Stimulated activated CD4-positive, alpha-beta T cell treated with anti-CD3 and anti-CD28 coated beads, Interleukin-4, amount 100 ng/mL, for 4 hours (primary cell): ENCODE measurements around the gene PDE7B.

Experiments
- DNase-seq, 2 experiments: peaks; one replicate each; pipeline ENCODE4 v3.0.0-alpha.2; 2020

Gene PDE7B

DNA sequence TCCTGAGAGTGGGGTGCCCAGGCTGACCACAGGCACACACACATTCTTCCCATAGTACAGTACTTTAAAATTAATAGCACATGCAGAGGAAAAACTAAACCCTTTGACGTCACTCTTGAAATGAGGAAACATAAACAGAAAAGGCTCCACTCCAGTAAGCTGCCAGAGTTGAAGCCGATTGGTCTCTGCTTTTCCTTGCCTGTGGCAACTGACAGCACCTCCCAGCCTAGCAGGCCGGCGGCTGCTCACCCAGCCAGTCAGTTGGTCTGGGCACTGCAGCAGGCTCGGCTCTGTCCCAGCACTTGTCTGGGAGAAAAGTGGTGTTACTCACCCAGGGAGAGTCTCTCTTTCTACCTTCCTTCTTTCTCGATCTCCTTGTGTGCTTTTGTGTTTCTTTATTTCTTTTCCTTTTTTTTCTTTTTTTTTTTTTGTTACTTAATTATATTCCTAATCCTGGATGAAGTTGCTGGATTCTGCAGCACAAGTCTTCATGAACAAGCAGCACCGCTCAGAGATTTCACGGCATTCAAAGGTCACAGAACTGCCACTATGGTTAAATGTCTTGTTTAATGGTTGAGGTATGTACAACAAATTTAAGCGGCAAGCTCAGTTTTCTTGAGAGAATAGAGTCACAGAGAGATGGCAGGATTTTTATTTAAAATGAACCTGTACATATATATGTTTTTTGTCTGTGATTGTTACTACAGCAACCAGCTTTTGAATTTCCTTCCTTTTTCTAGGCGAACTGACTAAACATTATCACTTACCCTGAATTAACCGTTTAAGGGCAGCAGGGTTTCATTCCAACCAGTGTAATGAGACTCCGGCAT lies at the start of gene PDE7B:
PDE7B (plus strand) TSS at position 260 of the 830 bp plus-strand sequence.
- peak in 1 of 2 experiments; percentile 7 for DNase-seq

DNA sequence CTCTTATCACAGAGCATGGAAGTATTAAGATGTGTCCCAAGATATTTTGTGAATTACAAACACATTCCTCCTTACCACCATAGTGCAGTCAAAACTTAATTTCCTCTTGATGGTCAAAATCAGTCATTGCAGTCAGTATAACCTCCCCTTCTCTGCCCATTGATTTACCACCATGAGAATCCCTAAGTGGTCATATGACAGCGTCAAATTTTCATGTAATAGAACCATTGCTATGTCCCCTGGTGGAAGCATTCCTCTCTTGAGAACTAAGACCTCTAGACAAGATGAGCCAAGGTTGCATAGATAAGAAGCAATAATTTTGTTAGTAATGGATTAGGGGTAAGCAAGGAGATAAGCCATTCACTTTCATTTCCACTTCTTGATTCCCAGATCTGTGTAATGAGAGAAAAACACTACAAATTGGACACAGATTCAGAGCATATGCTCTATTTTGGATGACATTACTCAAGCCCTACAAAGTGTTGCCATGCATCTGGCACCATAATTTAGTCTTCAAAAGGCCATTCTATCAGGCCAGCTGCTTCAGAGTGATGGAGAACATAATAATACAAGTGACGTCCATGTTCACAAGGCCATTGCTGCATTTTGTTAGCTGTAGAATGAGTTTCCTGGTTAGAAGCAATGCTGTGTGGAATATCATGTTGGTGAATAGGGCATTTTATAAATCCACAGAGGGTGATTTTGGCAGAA lies 49.6 kb upstream of the PDE7B start:
- DNase-seq: no peak

DNA sequence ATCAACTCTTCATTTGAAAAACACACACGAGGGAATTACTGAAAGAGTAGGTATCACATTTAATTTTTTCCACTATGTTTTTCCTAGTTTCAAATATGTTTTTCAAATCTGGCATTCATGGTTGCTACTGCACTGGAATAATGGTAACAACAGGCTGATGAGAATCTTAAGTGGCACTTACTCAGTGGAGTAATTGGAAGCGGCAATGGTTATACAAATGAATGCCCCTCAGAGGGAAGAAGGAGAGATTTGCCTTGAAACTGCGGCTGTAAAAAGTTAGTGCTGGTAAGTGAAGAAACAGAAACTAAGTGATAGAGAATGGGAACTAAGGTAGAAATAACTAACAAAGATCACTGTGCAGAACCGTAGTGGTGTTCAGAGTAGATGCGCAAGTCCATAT lies 41.0 kb upstream of the PDE7B start:
- no peak for DNase-seq

DNA sequence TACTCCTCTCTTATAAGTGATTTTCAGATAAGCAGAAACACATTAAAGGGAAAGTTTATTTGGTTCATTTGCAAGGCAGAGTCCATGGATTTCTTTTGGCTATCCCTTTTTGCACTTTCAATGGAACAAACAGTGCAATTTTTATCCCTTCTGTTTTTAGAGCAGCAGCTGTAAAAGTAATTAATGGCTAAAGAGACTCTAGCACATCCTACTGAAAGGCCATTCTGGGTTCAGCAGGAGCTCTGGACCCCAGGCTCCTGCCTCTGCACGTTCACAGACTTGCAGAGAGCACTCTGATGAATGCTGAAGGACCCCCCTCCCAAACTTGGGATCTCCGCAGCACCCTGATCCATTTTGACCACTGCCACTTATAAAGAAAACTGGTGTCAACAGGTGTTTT lies 40.3 kb upstream of the PDE7B start:
- no peak for DNase-seq

DNA sequence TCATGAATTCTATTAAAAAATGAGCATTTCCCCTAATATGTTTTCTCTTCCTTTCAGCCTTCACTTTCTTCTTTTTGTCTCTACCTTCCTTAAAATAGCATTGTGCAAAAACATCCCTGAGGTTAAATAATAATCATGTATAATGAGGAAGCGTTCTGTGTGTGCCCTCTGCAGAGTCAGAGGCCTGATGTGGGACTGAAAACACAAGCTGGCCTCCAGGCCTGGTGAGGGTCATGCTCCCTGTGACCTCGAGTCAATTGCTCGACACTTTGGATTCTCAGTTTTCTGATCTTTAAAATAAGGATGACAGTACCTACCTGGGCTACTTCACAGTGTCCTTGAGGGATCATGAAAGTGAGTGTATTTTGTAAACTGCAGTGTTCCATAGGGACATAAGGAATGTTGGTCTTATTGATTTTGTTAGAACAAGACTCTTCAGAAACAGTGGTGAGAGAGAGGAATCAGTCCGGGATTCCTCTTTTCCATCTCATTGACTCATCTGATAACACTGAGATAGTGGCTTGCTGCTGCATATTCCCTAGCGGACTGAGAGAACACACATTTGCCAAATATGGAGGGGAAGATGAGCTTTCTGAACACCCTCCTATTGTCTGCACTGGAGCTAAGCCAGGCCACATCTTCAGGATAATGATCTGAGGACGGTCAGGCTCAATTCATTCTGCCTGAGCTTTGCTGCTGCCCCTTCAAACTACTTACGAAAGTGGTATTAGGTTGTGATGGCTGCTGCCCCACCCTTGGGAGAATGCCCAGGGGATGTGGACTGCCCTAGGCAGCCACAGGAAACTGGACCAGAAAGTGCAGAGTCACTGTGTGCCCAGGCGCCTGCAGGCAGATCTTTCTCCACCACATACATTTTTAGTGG lies 39.6 kb upstream of the PDE7B start:
- no peak for DNase-seq

DNA sequence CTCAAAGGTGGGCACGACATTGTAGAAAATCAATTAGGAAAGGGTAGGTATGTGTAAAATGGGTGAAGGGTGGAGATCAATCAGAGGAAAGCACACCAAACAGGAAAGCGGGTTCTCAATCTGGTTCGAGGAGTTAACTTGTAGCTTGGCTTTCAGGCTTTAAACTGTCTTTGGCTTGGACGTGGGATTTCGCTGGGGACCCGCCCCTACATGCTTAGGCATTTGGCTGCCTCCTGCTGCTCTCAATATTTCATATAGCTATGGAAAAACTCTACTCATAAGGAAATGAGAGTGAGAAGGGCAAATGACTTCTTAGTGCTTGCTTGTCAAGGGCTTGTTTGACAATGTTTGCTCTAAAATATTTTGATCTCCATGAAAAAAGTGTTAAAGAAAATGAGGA lies 38.1 kb upstream of the PDE7B start:
- no peak for DNase-seq

DNA sequence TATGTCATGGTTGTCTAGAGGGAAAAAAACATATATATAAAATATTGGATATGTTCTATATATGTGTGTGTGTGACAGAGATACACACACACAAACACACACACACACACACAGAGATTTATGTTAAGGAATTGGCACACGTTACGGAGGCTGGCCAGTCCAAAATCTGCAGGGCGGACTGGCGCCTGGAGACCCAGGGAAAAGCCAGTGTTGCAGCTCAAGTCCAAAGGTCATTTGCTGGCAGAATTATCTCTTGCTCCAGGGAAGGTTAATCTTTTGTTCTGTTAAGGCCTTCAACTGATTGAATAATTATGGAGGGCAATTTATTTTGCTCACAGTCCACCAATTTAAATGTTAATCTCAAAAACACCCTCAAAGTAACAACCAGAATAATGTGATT lies 37.5 kb upstream of the PDE7B start:
- no peak for DNase-seq

DNA sequence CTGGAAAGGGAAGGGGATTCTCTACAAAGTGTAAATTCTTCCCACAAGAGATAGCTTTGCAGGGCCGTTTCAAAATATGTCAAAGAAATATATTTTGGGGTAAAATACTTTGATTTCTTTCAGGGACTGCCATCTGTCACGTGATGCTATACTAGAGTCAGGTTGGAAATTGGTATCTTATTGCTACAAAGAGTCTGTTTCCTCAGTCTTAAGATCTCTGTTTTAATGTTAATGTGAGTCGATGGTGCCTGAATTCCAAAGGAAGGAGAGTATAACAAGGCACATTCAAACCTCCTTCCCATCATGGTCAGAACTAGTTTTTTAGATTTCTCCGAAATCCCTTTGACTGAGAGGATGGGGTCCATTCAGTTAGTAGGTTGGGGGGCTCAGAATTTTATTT lies 36.3 kb upstream of the PDE7B start:
- DNase-seq: no peak

DNA sequence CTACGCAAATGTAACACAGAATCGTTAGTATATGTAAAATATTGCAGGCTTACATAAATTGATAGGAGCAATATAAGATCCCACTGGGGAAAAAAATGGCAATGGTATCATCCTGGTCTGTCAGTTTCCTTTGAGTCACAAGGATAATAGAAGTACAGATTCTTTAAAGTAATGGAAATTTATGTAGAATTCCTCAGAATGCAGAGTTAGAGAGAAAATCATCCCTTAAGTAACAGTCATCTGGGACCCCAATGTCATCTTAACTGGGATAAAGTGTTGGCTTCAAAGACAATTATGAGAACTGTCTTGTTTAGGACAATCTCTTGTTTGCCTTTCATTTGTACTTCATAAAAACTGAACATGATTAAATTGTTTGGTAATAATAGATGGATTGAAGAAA lies 34.5 kb upstream of the PDE7B start:
- no peak for DNase-seq

DNA sequence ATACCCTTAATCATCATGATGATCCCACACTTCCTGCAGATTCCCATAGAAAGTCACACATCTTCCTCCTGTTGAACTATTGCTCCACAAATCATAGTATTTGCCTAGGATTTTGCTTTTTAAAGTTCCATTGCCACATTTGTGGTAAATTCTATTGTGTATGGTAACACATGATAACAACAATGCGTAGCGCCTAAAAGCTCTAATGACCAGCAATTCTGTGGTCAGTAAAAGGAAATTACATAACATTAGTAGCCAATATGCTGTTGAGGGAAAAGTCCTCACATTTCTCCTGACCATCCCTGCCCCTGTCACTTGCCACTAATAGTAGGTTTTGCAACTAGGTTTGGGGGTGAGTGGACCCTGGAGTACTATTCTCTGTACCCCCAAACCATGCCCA lies 31.8 kb upstream of the PDE7B start:
- no peak for DNase-seq

DNA sequence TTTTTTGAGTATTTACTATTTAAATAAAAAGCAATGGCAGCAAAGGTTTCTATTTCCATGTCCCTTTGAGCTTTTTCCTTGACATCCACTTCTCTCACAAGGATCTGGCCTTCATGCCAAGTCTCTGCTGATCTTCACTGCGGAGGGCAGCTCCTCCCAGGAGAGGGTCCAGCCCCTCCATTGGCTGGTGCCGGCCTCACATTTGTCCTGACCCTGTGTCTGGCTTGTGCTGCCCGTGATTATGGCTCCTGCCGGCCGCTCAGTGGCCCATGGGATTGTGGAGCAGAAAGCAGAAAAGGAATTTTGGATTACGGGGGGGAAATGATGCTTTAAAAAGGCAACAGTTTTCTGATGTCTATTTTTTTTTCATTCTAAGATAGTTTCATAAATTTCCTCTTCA lies 31.2 kb upstream of the PDE7B start:
- no peak for DNase-seq

DNA sequence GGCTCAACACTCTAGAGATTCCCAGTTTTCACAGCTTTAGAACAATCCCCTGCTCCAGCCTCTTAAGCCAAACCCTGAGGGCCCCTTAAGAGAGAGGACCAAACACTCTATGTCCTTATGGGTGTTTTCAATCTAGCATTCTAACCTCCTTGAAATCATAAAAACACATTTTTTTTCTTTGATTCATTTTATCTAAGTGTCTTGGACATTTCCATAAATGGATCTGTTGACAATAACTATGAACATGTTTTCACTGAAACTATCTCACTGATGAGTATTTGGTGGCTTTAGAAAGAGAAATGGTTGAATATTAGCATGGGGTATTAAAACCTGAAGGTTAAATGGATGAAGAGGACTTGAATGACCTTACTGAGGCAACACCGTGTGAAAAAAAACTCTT lies 27.6 kb upstream of the PDE7B start:
- no peak for DNase-seq

DNA sequence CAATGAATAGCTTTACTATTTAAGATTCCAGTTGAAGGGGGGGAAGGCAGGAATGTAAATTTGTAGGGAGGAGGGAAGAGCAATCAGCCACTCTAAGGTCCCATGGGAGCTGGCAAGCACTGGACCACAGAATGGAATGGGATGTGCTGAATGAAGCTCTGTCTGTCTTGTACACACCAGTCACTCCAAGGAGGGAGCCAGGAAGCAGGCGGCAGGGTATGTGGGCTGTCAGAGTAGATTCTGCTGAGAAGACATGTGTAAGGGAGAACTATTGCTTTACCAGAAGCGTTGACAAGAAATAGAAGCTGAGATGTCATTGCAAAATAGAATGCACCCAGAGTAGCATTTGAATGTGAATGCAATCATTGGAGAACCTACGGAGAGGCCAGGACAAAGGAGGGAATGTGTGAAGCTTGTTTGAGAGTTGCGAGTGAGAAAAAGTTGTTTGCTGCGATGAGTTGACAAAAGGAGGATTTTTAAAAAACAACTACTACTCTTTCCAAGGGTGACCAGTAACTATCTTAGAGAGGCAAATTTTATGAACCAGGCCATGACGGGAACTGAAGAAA lies 25.2 kb upstream of the PDE7B start:
- no peak for DNase-seq

DNA sequence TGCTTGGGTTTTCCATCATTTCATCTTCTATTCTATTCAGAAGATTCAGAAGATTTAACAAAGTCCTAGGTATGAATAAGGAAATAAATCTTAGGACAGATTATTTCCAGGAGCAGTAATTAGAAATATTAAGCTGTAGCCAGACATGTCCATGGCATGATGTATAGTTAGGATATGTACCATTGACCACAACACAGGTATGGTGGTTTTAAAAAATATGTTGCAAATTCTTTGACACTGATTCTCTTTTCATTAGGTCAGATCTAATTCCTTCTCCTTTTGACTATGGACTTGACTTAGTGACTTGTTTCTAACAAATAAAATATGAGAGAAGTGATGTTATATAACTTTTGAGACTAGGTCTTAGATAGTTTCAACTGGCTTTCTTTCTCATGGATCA lies 23.5 kb upstream of the PDE7B start:
- DNase-seq: no peak

DNA sequence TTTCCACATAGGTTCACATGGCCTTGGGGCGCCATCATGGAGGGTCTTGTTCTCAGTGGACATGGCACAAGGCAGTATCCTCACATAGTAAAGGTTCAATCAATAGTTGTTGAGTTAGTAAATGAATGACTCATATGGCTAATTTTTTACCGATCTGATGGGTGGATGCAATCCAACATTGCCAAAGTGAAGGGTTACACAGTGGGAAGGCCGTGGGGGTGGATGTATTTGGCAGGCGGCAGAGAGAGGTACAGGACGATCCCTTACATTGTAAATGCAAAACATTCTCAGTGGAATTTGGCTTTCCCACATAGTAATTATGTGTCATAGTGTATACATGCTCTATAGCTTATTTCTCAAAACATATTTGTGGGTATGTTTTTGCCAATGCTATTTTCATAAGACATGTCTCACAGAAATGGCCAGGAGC lies 21.0 kb upstream of the PDE7B start:
- no peak for DNase-seq

DNA sequence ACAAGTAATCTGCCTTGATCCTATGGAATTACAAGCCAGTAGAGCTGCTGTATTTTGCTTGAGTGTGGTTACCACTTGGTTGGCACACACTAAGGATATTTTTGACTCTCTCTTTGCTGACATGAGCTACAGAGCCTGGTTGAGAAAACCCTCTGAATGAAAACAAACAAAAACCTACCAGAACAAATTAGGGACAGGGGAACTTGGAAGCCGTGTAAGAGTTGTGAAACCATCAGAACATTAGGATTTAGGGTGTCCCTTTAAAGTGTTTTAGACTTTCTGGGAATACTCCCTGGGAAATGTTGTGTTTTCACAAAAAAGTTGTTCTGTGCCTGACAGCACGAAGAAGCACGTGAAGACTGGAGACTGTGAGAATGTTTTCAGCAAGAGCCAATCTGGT lies 20.5 kb upstream of the PDE7B start:
- DNase-seq: no peak

DNA sequence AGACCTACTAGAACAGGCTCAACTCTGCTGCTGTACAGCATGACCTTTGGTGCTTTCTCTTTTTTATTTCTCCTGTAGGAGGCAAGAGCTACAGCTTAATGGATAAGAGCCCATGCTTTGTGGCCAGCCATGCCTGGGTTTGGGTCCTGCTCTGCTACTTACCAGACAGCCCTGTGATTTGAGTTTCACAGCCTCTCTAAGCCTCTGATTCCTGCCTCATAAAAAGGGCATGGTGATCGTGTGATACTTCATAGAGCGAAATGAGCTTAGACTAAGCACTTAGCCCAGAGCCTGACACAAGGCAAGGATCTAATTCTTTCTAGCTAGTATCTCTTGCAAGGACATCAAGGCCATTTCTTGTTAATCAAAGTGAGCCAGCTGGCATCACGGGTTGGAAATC lies 19.3 kb upstream of the PDE7B start:
- DNase-seq: no peak

DNA sequence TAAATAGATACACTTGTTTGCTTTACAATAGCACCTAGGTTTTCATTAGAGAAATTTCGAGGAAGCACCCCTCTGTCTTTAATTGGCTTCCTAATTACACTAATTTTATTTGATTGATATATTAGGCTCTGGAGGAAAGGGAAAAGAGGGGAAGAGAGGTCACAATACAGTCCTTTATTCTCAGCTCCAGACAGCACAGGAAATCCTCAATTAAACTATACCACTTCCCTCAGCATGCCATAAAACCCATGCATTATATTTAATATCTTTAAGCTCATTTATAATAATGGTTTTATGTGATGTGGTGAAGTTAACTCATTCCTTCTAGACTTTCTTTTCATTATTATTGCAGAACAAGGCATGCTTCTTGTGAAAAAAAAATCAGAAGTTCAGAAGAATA lies 17.7 kb upstream of the PDE7B start:
- no peak for DNase-seq

DNA sequence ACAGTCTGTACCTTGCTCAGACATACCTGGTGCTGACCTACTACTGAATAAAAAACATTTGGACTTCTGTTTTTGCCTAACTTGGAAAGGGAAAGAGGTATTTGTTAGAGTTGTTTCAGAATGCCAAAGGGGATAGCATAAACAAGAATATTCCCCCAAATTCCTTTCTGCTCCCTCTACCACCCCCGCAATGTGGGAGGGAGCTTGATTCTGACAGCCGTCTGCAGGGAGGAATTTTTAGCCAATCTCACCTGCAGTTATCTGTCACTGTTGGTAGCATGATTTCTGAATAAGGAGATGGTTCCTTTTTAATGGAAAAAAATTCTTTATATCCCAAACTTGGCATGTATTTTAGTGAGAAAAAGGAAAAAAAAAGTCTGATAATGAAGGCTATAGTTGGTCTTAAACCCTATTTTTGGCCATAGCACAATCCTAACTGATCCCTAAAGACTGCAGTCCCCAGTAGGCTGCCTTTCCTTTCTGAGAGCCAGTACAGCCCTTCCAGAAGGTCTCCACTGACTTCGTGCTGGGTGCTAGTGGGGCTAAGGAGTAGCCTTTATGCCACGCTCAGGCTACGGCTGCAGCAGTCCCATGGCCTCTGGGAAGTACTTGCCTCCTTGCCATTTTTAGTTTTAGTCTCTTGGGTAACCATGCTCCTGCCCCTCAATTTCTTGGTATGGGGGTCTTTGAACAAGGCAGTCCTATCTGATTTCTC lies 13.6 kb upstream of the PDE7B start:
- DNase-seq: no peak

DNA sequence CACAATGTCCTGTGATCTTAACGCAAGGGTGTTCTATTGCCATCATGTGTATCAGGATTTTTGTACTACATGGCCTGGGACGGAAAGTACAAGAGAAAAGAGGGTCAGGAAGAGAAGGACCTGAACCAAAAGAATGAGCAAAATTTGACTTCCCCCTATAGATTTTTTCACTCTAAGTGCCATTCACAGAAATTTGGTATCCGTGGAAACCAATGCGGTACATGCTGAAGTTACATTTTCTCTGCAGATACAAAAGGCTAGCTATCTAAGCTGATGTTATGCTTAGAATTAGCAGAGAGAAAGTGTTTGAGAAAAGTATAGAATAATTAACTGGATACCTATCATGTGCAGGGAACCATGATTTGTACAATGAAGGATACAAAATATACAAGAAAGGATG lies 12.4 kb upstream of the PDE7B start:
- DNase-seq: no peak

DNA sequence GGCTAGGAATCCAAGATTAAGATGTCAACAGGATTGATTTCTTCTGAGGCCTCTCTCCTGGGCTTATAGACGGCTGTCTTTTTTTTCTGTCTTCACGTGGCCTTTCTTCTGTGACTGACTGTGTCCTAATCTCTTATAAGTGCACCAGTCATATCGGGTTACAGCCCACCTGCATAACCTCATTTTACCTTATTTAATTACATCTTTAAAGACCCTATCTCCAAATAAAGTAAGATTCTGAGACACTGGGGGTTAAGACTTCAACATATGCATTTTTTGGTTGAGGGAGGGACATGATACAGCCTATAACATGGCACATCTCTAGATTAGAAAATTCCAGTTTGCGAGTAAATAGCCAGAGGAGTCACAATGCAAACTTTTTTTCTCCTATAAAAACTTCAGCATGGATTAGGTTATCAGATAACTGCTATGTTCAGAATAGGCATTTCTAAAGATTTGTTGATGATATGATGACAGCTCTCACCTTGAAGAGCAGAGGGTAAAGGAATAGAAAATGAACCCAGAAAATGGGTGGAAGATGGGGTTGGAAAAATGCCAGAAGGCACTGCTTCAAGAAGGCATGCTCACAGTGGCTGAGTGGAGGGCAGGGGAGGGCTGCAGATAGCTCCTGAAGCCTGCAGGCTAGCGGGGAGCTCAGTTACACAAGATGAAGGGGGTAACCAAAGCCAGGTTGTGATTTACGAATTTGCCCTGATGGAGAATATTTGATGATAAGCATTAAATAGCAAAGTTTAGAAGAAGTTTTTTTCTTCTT lies 8.7 kb upstream of the PDE7B start:
- no peak for DNase-seq

DNA sequence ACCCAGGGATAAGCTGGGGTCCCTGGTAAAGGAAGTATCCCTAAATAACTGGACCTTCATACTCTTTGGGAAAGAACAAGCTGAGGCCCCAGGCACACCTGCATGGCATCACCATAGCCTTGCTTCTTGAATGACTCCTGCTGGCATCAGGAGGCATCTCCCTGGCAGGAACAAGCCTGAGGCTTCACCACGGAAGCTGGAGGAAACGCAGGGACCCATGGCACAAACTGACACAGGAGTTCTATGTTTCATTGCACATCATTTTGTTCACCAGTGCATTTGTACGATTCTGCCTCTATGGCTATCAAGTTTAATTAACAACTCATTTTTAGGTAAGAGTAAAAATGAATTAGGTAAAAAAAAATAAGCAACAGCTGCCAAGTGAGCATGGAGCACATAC lies 619 bp upstream of the PDE7B start:
- DNase-seq: no peak
